Nephron (organoid): ENCODE data around the gene OR1B1.
"Not testable (repeated sequence)": the region's sequence is repeated elsewhere in the genome, so short reads cannot be mapped to it uniquely, and the experiment has no call there.

Experiments
- H3K27ac Mint-ChIP-seq, 3 experiments: 2 replicates each; pipeline ENCODE4 v1.8.0; 2020; ENCODE audit warnings: mixed read lengths in 3 of 3, mild to moderate bottlenecking in 2 of 3, moderate library complexity in 1 of 3
- H3K27me3 Mint-ChIP-seq: 2 replicates; pipeline ENCODE4 v1.8.0; 2021; ENCODE audit warnings: low read depth, mild to moderate bottlenecking, moderate library complexity, mixed read lengths
- H3K36me3 Mint-ChIP-seq: 2 replicates; pipeline ENCODE4 v1.8.0; 2020; ENCODE audit warnings: low read depth, mixed read lengths
- H3K4me1 Mint-ChIP-seq: 2 replicates; pipeline ENCODE4 v1.8.0; 2020; ENCODE audit warnings: mixed read lengths
- H3K4me3 Mint-ChIP-seq, 3 experiments: 2 replicates each; pipeline ENCODE4 v1.8.0; 2020; ENCODE audit warnings: mild to moderate bottlenecking in 3 of 3, mixed read lengths in 3 of 3, moderate library complexity in 2 of 3
- H3K9me3 Mint-ChIP-seq: 2 replicates; pipeline ENCODE4 v1.8.0; 2020; ENCODE audit warnings: mixed read lengths
- CTCF ChIP-seq, 3 experiments: fragments of 200-600 bp; sonication (generic); IDR thresholded peaks; one replicate each; pipeline ENCODE4 v1.5.0; 2021; ENCODE audit warnings: antibody characterized with exemption in 3 of 3; ENCODE audit not compliant: unreplicated experiment in 3 of 3

The OR1B1 gene

GRCh38 chr9:122642226-122642625, 15.2 kb downstream of the OR1B1 start:
- no peak overlapping the region for H3K27ac Mint-ChIP-seq
- no peaks in the 10 kb centered on the region for H3K4me1 Mint-ChIP-seq
- H3K27me3 Mint-ChIP-seq = no peaks in the 10 kb centered on the region

GRCh38 chr9:122619996-122620395, 37.4 kb downstream of the OR1B1 start:
- Mint-ChIP-seq H3K27ac (no peak overlapping the region), H3K4me3 (no peak overlapping the region), H3K9me3 (peaks cover 4% of the 10 kb centered on the region), H3K4me1 (no peaks in the 10 kb centered on the region), H3K36me3 (no peaks in the 10 kb centered on the region), H3K27me3 (peaks cover 4% of the 10 kb centered on the region)
- no peak for TF ChIP-seq CTCF (IDR thresholded peaks at IDR 0.05; ENCODE audit: unreplicated experiment in 3 of 3)

More at GRCh38 chr9:122642226-122642625, 15.2 kb downstream of the OR1B1 start:
- no peak for TF ChIP-seq CTCF (IDR thresholded peaks at IDR 0.05; ENCODE audit: unreplicated experiment in 3 of 3)
- Mint-ChIP-seq H3K9me3 (peaks cover 17% of the 10 kb centered on the region), H3K36me3 (no peaks in the 10 kb centered on the region), H3K4me3 (no peak overlapping the region)

GRCh38 chr9:122614362-122614761, 43.1 kb downstream of the OR1B1 start, which contains the start of gene OR1Q1:
TSS of gene OR1Q1 (plus strand) at chr9:122614738. CDS start at chr9:122614738, 0 bp downstream.
- Mint-ChIP-seq H3K36me3 (no peaks in the 10 kb centered on the region), H3K4me3 (no peak within 1 kb of the TSS), H3K27me3 (peaks cover 7% of the 10 kb centered on the region), H3K4me1 (no peaks in the 10 kb centered on the region), H3K27ac (no peak within 1 kb of the TSS), H3K9me3 (peaks cover 6% of the 10 kb centered on the region)
- no peak for TF ChIP-seq CTCF (IDR thresholded peaks at IDR 0.05; ENCODE audit: unreplicated experiment in 3 of 3)

- H3K9me3 Mint-ChIP-seq = peaks cover 2% of the 10 kb centered on the region
- no peaks in the 10 kb centered on the region for H3K36me3 Mint-ChIP-seq
- H3K27ac Mint-ChIP-seq = no peak overlapping the region
- H3K27me3 Mint-ChIP-seq = peaks cover 16% of the 10 kb centered on the region
- TF ChIP-seq CTCF (IDR thresholded peaks at IDR 0.05; ENCODE audit: unreplicated experiment in 3 of 3) = no peak
- H3K4me1 Mint-ChIP-seq = no peaks in the 10 kb centered on the region
- no peak overlapping the region for H3K4me3 Mint-ChIP-seq
These were observed 47.6 kb downstream of the OR1B1 start for GRCh38 chr9:122609804-122610203.

GRCh38 chr9:122606587-122606986, 50.8 kb downstream of the OR1B1 start:
- TF ChIP-seq CTCF (IDR thresholded peaks at IDR 0.05; ENCODE audit: unreplicated experiment in 3 of 3) = no peak
- Mint-ChIP-seq H3K4me1 (no peaks in the 10 kb centered on the region), H3K36me3 (no peaks in the 10 kb centered on the region), H3K27me3 (peaks cover 16% of the 10 kb centered on the region), H3K4me3 (no peak overlapping the region), H3K9me3 (no peaks in the 10 kb centered on the region), H3K27ac (no peak overlapping the region)

- Mint-ChIP-seq H3K27me3 (peaks cover 8% of the 10 kb centered on the region), H3K9me3 (peaks cover 2% of the 10 kb centered on the region), H3K4me1 (no peaks in the 10 kb centered on the region), H3K27ac (no peak overlapping the region), H3K4me3 (no peak overlapping the region), H3K36me3 (no peaks in the 10 kb centered on the region)
- TF ChIP-seq CTCF (IDR thresholded peaks at IDR 0.05; ENCODE audit: unreplicated experiment in 3 of 3) = no peak
These were observed 51.7 kb downstream of the OR1B1 start for GRCh38 chr9:122605691-122606090.

GRCh38 chr9:122583284-122583683, 74.1 kb downstream of the OR1B1 start, which contains the start of gene OR1L8:
TSS of gene OR1L8 (minus strand) at chr9:122583384. CDS start at chr9:122568477, 14,907 bp downstream.
- not testable (repeated sequence) for H3K4me3 Mint-ChIP-seq, H3K9me3 Mint-ChIP-seq, H3K27ac Mint-ChIP-seq, H3K4me1 Mint-ChIP-seq, H3K27me3 Mint-ChIP-seq, H3K36me3 Mint-ChIP-seq
